Dermis blood vessel endothelial cell (primary cell): ENCODE measurements around the gene BORCS5. TPM values are rescaled to one million over a fixed set of nuclear protein-coding genes. Genes with fewer than 3 reads are reported as not detected.

Experiments used
- DNase-seq: peaks from one replicate; pipeline ENCODE4 v3.0.0; 2010
- total RNA-seq: library from RNA; depleted of rRNA; stranded (reverse); fragments of >200 nt; gene quantifications from 2 replicates; pipeline ENCODE4 v1.2.3, GENCODE V29; 2014

The BORCS5 gene
- total RNA-seq, 1 donor from 2014 or later = 2.9 TPM

GRCh38 chr12:12353807-12354206 lies 3.1 kb upstream of the BORCS5 start:
- no peak for DNase-seq

GRCh38 chr12:12356467-12356895 lies 397 bp upstream of the BORCS5 start:
- no peak for DNase-seq

- DNase-seq = no peak
These were observed 1.0 kb downstream of the BORCS5 start for GRCh38 chr12:12357719-12358461.

GRCh38 chr12:12358528-12358927 lies 1.6 kb downstream of the BORCS5 start:
- no peak for DNase-seq

GRCh38 chr12:12364787-12365445 lies 8.0 kb downstream of the BORCS5 start:
- DNase-seq = no peak

GRCh38 chr12:12365446-12365802 lies 8.5 kb downstream of the BORCS5 start:
- no peak for DNase-seq

GRCh38 chr12:12365931-12366431 lies 9.1 kb downstream of the BORCS5 start:
- DNase-seq = no peak

- DNase-seq = no peak
These were observed 10.0 kb downstream of the BORCS5 start for GRCh38 chr12:12366701-12367481.

- no peak for DNase-seq
These were observed 10.7 kb downstream of the BORCS5 start for GRCh38 chr12:12367482-12367998.

- no peak for DNase-seq
These were observed 16.3 kb downstream of the BORCS5 start for GRCh38 chr12:12372946-12373722.

GRCh38 chr12:12376646-12377448 lies 20.0 kb downstream of the BORCS5 start:
- peak; percentile 86 for DNase-seq

- DNase-seq = no peak
These were observed 21.7 kb downstream of the BORCS5 start for GRCh38 chr12:12378616-12379015.

GRCh38 chr12:12379831-12380730 lies 23.2 kb downstream of the BORCS5 start:
- no peak for DNase-seq

GRCh38 chr12:12380949-12381593 lies 24.2 kb downstream of the BORCS5 start:
- DNase-seq = no peak

GRCh38 chr12:12381982-12382381 lies 25.1 kb downstream of the BORCS5 start:
- DNase-seq = no peak

GRCh38 chr12:12384571-12385340 lies 27.9 kb downstream of the BORCS5 start:
- DNase-seq = peak; percentile 8

GRCh38 chr12:12387501-12387900 lies 30.6 kb downstream of the BORCS5 start:
- DNase-seq = peak; percentile 60

GRCh38 chr12:12392413-12392812 lies 35.5 kb downstream of the BORCS5 start:
- DNase-seq = no peak

- DNase-seq = no peak
These were observed 36.3 kb downstream of the BORCS5 start for GRCh38 chr12:12393171-12393570.
